Endometrial microvascular endothelial cells (primary cell): ENCODE results near the gene CFLAR. TPM values are rescaled to one million over a fixed set of nuclear protein-coding genes. Genes with fewer than 3 reads are reported as not detected.

ENCODE experiments used
- in situ Hi-C: cut with HindIII; loops from 2 replicates; pipeline ENCODE4 v1.10.0; 2017; ENCODE audit warnings: low sequenced_read_pairs, low pct_unique_long_range_greater_than_20kb; ENCODE audit errors: inconsistent ontology term
- total RNA-seq: library from RNA; depleted of rRNA; stranded (reverse); fragments of >200 nt; gene quantifications from one replicate; pipeline ENCODE4 v1.2.3, GENCODE V29; 2015; ENCODE audit errors: inconsistent ontology term

The CFLAR gene
- total RNA-seq, 1 donor from 2014 or later: 130 TPM

DNA sequence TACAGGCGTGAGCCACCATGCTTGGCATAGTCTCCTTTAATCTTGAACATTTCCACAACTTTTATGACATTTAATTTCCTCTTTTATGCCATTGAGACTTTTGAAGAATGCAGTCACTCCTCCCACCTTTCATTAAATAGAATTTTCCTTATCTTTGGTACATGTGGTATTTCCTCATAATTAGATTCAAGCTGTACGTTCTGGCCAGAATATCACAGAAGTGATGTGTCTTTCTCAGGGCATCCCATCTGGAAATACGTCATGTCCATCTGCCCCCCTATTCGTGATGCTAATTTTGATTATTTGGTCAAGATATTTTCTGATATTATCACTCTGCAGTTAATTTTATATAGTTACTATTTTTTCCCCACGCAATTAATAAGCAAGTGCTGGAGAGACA, 83.9 kb downstream of the CFLAR start:
- in situ Hi-C loops: loop anchor here (25.0 kb wide), 1 partner anchor 288 kb away; no protein-coding TSS in a partner anchor

GRCh38 chr2:201200345-201200744, 84.4 kb downstream of the CFLAR start:
- in situ Hi-C loops: loop anchor here (25.0 kb wide), 1 partner anchor 288 kb away; no protein-coding TSS in a partner anchor

DNA sequence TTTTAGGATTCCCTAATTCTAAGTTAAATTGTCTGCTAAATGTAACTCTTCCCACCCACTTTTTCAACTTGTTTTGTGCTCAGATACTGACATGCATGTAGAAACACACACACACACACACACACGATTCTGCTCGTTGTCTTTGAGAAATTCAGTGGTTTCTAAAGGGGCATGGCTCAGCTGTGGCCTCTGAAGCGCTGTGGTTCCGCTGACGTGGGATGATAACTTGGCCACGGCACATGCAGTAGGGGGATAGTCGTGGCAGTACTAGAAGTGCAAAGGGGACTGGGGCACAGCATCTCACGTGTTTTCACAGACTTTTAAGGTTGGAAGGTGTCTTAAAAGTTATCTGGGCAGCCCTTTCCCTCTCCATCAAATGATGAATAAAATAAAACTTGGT, 85.4 kb downstream of the CFLAR start:
- in situ Hi-C loops: loop anchor here (25.0 kb wide), 1 partner anchor 289 kb away; no protein-coding TSS in a partner anchor

DNA sequence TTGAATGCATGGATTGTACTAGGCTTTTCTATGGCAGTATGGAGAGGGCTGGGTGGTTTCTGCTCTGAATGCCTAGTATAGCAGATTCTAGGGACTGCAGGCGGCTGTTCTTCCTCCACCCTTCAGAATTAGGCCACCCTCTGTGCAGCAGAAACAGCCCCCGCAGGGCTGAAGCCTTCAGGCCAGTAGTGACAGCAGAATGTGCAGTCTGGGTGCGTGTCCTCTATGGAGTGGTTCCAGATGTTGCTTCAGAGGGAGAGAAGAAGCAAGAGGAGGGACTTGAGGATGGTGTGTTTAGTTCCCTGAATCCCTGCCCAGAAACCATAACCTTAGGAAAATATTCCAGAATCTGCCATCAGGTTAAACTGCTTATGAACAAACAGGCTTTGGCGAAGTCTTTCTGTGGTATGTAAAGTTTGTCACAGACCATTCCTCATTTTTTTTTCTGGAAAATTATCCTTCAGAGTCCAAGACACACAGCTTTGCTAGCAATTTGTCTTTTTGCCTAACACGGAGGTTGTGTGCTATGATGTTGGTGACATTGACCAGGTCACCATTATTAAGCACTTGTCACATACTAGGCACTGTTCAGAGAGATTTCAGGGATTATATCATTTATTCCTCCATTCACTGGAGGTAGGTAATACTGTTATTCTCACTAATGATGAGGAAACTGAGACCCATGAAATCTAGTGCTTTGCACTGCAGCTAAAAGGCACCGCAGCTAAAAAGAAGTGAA, 88.1 kb downstream of the CFLAR start:
- in situ Hi-C loops: loop anchor here (25.0 kb wide), 1 partner anchor 292 kb away; no protein-coding TSS in a partner anchor

GRCh38 chr2:201204655-201205514, 88.9 kb downstream of the CFLAR start:
- in situ Hi-C loops: loop anchor here (25.0 kb wide), 1 partner anchor 293 kb away; no protein-coding TSS in a partner anchor

DNA sequence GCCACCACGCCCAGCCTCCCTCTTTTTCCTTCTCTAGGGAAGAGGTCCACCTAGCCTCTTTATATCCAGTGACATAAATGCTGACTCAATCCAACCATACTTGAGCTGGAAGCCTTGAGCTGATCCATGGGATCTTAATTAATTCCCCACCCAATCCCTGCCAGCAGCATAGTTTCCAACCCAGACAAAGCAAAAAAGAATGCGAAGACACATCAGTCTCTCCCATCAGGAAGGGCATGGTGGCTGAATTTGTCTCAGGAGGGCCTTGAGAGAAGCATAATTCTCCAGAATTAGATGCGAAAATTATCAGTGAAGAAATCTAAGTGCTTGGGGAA, 89.5 kb downstream of the CFLAR start:
- in situ Hi-C loops: loop anchor here (25.0 kb wide), 1 partner anchor 293 kb away; no protein-coding TSS in a partner anchor

- in situ Hi-C loops: loop anchor here (25.0 kb wide), 1 partner anchor 296 kb away; no protein-coding TSS in a partner anchor
Measured at GRCh38 chr2:201208563-201209252, 92.7 kb downstream of the CFLAR start.

DNA sequence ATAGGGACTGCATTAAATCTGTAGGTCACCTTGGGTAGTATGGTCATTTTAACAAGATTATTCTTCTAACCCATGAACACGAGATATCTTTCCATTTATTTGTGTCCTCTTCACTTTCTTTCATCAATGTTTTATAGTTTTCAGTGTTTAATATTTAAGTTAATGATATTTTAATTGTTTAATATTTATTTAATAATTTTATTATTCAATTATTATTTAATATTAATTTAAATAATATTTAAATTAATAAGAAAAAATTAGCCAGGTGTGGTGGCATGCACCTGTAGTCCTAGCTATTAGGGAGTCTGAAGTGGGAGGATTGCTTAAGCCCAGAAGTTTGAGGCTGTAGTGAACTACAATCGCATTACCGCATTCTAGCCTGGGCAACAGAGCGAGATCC, 100.0 kb downstream of the CFLAR start:
- in situ Hi-C loops: loop anchor here (25.0 kb wide), 1 partner anchor 304 kb away; no protein-coding TSS in a partner anchor

DNA sequence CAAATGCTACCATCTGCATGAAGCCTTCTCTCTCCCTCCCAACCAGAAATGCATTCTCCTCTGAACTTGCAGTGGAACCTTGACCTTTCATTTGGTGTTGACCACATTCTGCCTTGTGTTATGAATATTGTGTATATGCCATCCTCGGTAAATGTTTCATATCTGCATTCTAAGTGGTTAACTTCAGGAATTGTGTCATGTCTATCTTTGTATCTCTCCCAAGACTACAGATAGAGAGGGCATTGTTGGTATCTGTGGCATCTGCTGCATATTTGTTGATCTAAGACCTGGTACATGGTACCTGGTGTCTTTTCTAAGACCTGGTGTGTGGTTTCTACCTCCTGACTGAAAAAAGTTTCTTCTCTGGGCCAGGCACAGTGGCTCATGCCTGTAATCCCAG, 101.0 kb downstream of the CFLAR start:
- in situ Hi-C loops: loop anchor here (25.0 kb wide), 1 partner anchor 305 kb away; no protein-coding TSS in a partner anchor

DNA sequence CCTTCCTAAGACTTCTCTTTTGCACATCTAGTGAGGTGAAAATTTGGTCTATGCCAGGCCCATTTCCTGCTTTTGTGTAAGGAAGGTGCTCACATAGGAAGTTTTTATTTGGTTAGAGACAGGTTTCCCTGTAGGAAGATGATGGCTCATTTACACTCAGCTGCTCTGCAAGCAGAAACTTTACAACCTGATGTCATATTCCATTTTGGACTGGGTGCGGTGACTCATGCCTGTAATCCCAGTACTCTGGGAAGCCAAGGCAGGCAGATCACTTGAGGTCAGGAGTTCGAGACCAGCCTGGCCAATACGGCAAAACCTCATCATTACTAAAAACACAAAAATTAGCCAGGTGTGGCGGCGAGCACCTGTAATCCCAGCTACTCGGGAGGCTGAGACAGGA, 102.8 kb downstream of the CFLAR start:
- in situ Hi-C loops: loop anchor here (25.0 kb wide), 1 partner anchor 306 kb away; no protein-coding TSS in a partner anchor

DNA sequence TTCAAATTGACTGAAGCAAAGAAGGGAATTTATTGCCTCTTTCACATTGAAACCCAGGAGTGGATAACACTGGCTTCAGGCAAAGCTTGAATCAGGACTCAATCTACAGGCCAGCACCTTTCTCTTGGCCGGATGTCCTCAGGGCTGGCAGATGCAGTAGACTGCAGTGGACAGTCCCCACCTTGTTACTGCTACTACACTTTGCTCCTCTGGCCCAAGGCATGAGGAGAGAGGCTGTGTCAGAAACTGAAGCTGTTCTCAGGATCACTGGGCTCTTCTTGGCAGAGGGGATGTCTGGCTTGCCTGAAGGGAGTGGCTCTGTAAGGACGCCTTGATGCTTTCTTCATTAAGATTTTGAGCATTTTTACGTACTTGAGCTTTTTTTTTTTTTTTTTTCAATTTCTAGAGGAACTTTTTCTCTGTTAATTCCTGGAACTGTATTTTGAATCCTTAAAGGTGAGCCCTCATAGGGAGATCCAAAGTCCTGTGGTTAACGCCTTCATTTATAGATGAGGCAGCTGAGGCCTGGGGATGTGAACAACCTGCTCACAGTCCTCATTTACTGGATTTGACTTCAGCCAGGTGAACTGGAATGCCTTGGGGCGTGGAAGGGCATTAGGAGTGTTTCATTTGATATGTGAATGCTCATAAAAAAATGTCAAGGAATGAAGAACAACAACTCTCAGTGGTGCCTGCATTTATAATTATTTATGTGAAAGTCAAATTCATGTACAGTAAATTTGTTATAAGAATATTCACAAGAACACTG, 103.5 kb downstream of the CFLAR start:
- in situ Hi-C loops: loop anchor here (25.0 kb wide), 1 partner anchor 307 kb away; no protein-coding TSS in a partner anchor

DNA sequence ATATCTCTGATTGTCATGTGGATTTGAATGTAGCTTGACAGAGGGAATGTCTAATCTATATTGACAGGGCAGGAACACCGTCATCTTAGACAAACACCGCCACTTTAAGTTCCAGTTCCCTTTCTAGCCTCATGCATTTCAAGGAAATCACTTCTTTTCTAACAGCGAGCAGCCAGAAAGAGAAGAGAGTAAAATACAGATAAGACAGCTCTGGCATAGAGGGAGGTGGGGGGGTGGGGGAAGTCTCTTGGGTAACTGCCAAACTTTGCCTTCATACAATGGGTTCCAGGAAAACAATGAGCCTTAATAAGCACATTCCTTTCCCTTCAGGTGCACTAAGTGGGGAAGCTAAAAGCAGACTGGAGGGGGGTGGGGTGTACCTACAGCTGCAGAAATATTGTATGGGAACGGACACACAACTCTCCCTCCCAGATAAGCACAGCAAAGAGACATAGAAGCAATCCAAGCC, 104.2 kb downstream of the CFLAR start:
- in situ Hi-C loops: loop anchor here (25.0 kb wide), 1 partner anchor 308 kb away; no protein-coding TSS in a partner anchor

DNA sequence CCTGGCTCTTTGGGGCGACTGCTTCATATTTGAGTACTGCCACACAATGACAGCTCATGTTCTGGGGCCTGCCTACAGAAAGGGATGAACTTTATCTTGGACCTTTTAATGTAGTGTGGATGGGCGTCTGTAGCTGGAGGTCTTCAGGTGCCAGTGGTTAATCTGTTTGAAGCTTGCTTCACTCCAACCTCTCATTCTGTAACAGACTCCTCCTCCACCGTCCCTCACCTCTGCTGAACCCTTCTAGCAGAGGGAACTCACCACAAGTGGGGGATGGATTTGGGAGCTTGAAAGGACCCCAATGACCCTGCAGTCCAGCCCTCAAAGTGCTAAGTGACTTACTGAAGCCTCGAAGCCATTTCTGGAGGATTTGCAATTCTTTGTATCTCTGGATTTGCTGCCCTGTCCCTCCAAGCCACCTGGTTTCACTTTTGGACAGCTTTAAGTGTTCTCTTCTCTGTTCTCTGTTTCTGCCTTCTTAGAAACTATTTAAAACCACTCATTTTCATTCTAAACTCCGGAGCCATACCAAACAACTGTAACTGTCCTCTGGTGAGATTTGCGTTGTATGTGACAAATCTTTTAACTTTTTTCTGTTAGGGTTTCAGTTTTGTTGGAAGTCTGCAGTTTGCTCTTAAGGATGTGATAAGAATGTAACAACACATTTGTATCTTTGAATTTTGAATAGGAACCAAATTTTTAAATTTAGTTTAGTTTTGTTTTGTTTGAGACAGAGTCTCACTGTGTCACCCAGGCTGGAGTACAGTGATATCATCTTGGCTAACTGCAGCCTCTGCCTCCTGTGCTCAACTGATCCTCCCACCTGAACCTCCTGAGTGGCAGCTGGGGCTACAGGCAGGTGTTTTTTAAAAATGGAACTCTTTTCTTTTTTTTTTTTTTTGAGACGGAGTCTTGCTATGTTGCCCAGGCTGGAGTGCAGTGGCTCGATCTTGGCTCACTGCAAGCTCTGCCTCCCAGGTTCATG, 107.4 kb downstream of the CFLAR start:
- in situ Hi-C loops: loop anchor here (25.0 kb wide), 1 partner anchor 311 kb away; no protein-coding TSS in a partner anchor
